Measurements from ENCODE around the gene ASB18. TPM values are rescaled to one million over a fixed set of nuclear protein-coding genes. Genes with fewer than 3 reads are reported as not detected.

ASB18 gene
- total and polyA plus RNA-seq, 4 donors: not detected

- H3K27me3 ChIP-seq (ENCODE audit: control insufficient read depth in 4 of 4, insufficient read depth in 4 of 4, low read length in 3 of 4): peaks cover 0 to 3% (median 0%) of the 10 kb centered on the region in 4 donors
- no peak overlapping the region for H3K27ac ChIP-seq (ENCODE audit: low read depth in 1 of 2, low read length in 2 of 2)
- H3K9me3 ChIP-seq (ENCODE audit: control insufficient read depth in 4 of 4, low read length in 3 of 4): no peaks in the 10 kb centered on the region
- 80% methylated on average over 2 of the region's 2 CpGs for WGBS
- TF ChIP-seq FOXA1 (IDR thresholded peaks at IDR 0.05): no peak
- no peak for TF ChIP-seq RXRA (IDR thresholded peaks at IDR 0.05)
- no peak for TF ChIP-seq HNF4G (IDR thresholded peaks at IDR 0.05)
- TF ChIP-seq SP1 (IDR thresholded peaks at IDR 0.05): no peak
- no peak overlapping the region for H3K9ac ChIP-seq (ENCODE audit: low read depth in 1 of 2, low read length in 2 of 2)
- H3K36me3 ChIP-seq (ENCODE audit: control insufficient read depth in 4 of 4, insufficient read depth in 3 of 4, low read depth in 1 of 4, low read length in 3 of 4): no peaks in the 10 kb centered on the region
- H3K4me3 ChIP-seq (ENCODE audit: low read depth in 1 of 3, low read length in 3 of 3): no peak overlapping the region
- DNase-seq (ENCODE audit: low spot score): no peak
- H3K4me1 ChIP-seq (ENCODE audit: control insufficient read depth in 4 of 4, insufficient read depth in 4 of 4, low read length in 3 of 4): no peaks in the 10 kb centered on the region
Measured at GRCh38 chr2:236303935-236304334, 39.7 kb upstream of the ASB18 start.

DNA sequence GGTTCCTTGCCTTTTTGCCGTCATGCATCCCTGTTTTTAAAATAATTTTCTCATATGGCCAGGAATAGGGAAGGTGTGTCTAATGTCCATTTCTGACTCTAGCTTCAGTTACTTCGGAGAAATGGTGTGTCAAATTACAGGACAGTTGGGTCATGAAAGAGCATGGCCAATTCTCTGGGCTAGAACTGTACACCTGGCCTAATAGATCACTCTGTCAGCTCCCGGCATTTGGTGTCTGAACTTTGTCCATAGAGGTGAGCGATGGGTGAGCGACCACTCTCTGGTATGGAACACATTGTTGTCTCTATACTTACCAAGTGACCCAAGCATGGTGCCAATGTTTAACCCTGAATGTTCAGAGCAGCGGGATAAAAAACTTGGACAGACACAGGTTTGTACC, 38.3 kb upstream of the ASB18 start:
- no peaks in the 10 kb centered on the region for H3K9me3 ChIP-seq (ENCODE audit: control insufficient read depth in 4 of 4, low read length in 3 of 4)
- H3K36me3 ChIP-seq (ENCODE audit: control insufficient read depth in 4 of 4, insufficient read depth in 3 of 4, low read depth in 1 of 4, low read length in 3 of 4): no peaks in the 10 kb centered on the region
- H3K27me3 ChIP-seq (ENCODE audit: control insufficient read depth in 4 of 4, insufficient read depth in 4 of 4, low read length in 3 of 4): peaks cover 0 to 3% (median 0%) of the 10 kb centered on the region in 4 donors
- H3K9ac ChIP-seq (ENCODE audit: low read depth in 1 of 2, low read length in 2 of 2): no peak overlapping the region
- no peak overlapping the region for H3K27ac ChIP-seq (ENCODE audit: low read depth in 1 of 2, low read length in 2 of 2)
- TF ChIP-seq JUND (IDR thresholded peaks at IDR 0.05): no peak
- no peak for TF ChIP-seq GABPA (IDR thresholded peaks at IDR 0.05 in 1 of 2, conservative IDR thresholded peaks at IDR 0.05 in 1 of 2)
- TF ChIP-seq SP1 (IDR thresholded peaks at IDR 0.05): no peak
- TF ChIP-seq FOXA1 (IDR thresholded peaks at IDR 0.05): no peak
- TF ChIP-seq ATF3 (IDR thresholded peaks at IDR 0.05): no peak
- H3K4me1 ChIP-seq (ENCODE audit: control insufficient read depth in 4 of 4, insufficient read depth in 4 of 4, low read length in 3 of 4): no peaks in the 10 kb centered on the region
- WGBS: 82% methylated on average over 6 of the region's 6 CpGs
- no peak for DNase-seq (ENCODE audit: low spot score)
- no peak overlapping the region for H3K4me3 ChIP-seq (ENCODE audit: low read depth in 1 of 3, low read length in 3 of 3)

GRCh38 chr2:236298924-236299475, 34.8 kb upstream of the ASB18 start:
- Histone ChIP-seq H3K27ac (ENCODE audit: low read depth in 1 of 2, low read length in 2 of 2) (no peak overlapping the region), H3K27me3 (ENCODE audit: control insufficient read depth in 4 of 4, insufficient read depth in 4 of 4, low read length in 3 of 4) (no peaks in the 10 kb centered on the region), H3K4me1 (ENCODE audit: control insufficient read depth in 4 of 4, insufficient read depth in 4 of 4, low read length in 3 of 4) (no peaks in the 10 kb centered on the region), H3K9me3 (ENCODE audit: control insufficient read depth in 4 of 4, low read length in 3 of 4) (no peaks in the 10 kb centered on the region), H3K36me3 (ENCODE audit: control insufficient read depth in 4 of 4, insufficient read depth in 3 of 4, low read depth in 1 of 4, low read length in 3 of 4) (no peaks in the 10 kb centered on the region), H3K4me3 (ENCODE audit: low read depth in 1 of 3, low read length in 3 of 3) (no peak overlapping the region), H3K9ac (ENCODE audit: low read depth in 1 of 2, low read length in 2 of 2) (no peak overlapping the region)
- WGBS: 85% methylated on average over 11 of the region's 11 CpGs
- no peak for TF ChIP-seq NR2F2 (IDR thresholded peaks at IDR 0.05)
- no peak for TF ChIP-seq TAF1 (conservative IDR thresholded peaks at IDR 0.05)
- TF ChIP-seq FOXA1 (IDR thresholded peaks at IDR 0.05): no peak
- no peak for TF ChIP-seq GABPA (IDR thresholded peaks at IDR 0.05 in 1 of 2, conservative IDR thresholded peaks at IDR 0.05 in 1 of 2)
- no peak for TF ChIP-seq HNF4A (conservative IDR thresholded peaks at IDR 0.05)
- no peak for TF ChIP-seq JUND (IDR thresholded peaks at IDR 0.05)
- no peak for TF ChIP-seq RXRA (IDR thresholded peaks at IDR 0.05)
- no peak for TF ChIP-seq SP1 (IDR thresholded peaks at IDR 0.05)
- TF ChIP-seq REST (IDR thresholded peaks at IDR 0.05): no peak
- TF ChIP-seq YY1 (IDR thresholded peaks at IDR 0.05): no peak
- TF ChIP-seq, protein P1, sequence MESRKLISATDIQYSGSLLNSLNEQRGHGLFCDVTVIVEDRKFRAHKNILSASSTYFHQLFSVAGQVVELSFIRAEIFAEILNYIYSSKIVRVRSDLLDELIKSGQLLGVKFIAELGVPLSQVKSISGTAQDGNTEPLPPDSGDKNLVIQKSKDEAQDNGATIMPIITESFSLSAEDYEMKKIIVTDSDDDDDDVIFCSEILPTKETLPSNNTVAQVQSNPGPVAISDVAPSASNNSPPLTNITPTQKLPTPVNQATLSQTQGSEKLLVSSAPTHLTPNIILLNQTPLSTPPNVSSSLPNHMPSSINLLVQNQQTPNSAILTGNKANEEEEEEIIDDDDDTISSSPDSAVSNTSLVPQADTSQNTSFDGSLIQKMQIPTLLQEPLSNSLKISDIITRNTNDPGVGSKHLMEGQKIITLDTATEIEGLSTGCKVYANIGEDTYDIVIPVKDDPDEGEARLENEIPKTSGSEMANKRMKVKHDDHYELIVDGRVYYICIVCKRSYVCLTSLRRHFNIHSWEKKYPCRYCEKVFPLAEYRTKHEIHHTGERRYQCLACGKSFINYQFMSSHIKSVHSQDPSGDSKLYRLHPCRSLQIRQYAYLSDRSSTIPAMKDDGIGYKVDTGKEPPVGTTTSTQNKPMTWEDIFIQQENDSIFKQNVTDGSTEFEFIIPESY (IDR thresholded peaks at IDR 0.05): no peak
- no peak for TF ChIP-seq ATF3 (IDR thresholded peaks at IDR 0.05)
- TF ChIP-seq FOXA2 (IDR thresholded peaks at IDR 0.05): no peak
- DNase-seq (ENCODE audit: low spot score): no peak
